ENCODE measurements around the gene LZTR1. TPM values are rescaled to one million over a fixed set of nuclear protein-coding genes. Genes with fewer than 3 reads are reported as not detected.
"Not testable (repeated sequence)": the region's sequence is repeated elsewhere in the genome, so short reads cannot be mapped to it uniquely, and the experiment has no call there.

The LZTR1 gene
- polyA plus RNA-seq, 2 donors, result 21.1 to 39.0 TPM

- 79 to 84% methylated on average over 18 of the region's 18 CpGs for WGBS, 2 donors
- no peaks in the 10 kb centered on the region for H3K27me3 ChIP-seq (ENCODE audit: control insufficient read depth in 1 of 2, insufficient read depth in 2 of 2, low read length in 2 of 2)
- no peak overlapping the region for H3K27ac ChIP-seq (ENCODE audit: low read depth in 2 of 2, low read length in 1 of 2)
- no peaks in the 10 kb centered on the region for H3K36me3 ChIP-seq (ENCODE audit: control insufficient read depth in 2 of 2, insufficient read depth in 2 of 2, low read length in 1 of 2)
- H3K4me1 ChIP-seq (ENCODE audit: control insufficient read depth in 2 of 2, insufficient read depth in 2 of 2, low read length in 1 of 2), result peaks cover 3 to 19% of the 10 kb centered on the region in 2 donors
- H3K9me3 ChIP-seq (ENCODE audit: control insufficient read depth in 2 of 2, insufficient read depth in 1 of 2, low read depth in 1 of 2, low read length in 1 of 2), result no peaks in the 10 kb centered on the region
- peak overlapping the region; percentile 36 for H3K4me3 ChIP-seq (ENCODE audit: low read depth in 1 of 2, low read length in 2 of 2)
These were observed 49.5 kb downstream of the LZTR1 start for GRCh38 chr22:21031545-21032036.

DNA sequence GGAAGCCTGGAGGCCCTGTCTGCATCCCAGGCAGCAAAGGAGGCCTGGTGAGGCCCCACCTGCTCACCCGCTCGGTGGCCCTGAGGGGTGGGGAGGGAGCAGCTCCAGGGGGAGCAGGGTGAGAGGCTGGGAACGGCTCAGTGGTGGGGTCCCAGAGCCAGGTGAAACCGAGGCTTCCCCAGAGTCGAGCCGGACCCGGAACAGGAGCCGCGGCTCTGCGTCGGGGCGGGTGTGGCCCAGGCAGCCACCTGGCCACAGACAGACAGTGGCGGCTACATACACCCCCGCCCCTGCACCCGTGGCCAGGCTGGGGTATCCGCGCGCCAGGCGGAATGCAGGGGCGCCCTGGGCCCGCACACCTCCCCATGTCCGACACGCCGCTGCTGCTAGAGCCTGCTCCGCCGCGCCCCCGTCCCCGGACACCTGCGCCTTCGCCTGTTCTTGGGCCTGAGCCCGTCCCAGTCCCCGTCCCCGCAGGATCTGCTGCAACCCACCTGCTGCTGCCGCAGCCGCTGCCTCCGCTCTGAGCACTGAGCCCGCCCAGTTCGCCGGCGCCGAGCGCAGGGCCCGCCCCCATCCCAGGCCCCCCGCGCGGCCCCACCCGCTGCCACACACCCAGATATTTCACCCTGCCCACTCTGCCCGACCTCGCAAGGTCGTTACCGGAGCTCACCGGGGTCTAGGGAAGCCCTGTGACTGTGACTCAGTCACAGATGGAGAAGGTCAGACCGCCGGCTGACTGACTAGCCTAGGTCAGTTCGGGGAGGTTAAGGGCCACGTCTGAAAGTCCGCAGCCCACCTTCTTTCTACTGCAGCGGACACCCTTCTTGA, 50.2 kb downstream of the LZTR1 start, which contains the start of gene SLC7A4:
Gene SLC7A4 (minus strand): TSS at position 525 of the 831 bp plus-strand sequence. CDS start 749 bp downstream, outside the sequence.
- 8 to 9% methylated on average over 41 to 59 of the region's 59 CpGs for WGBS, 2 donors
- H3K27me3 ChIP-seq (ENCODE audit: control insufficient read depth in 1 of 2, insufficient read depth in 2 of 2, low read length in 2 of 2), result no peaks in the 10 kb centered on the region
- no peak within 1 kb of the TSS for H3K27ac ChIP-seq (ENCODE audit: low read depth in 2 of 2, low read length in 1 of 2)
- H3K36me3 ChIP-seq (ENCODE audit: control insufficient read depth in 2 of 2, insufficient read depth in 2 of 2, low read length in 1 of 2), result no peaks in the 10 kb centered on the region
- peaks cover 3 to 16% of the 10 kb centered on the region in 2 donors for H3K4me1 ChIP-seq (ENCODE audit: control insufficient read depth in 2 of 2, insufficient read depth in 2 of 2, low read length in 1 of 2)
- no peaks in the 10 kb centered on the region for H3K9me3 ChIP-seq (ENCODE audit: control insufficient read depth in 2 of 2, insufficient read depth in 1 of 2, low read depth in 1 of 2, low read length in 1 of 2)
- H3K4me3 ChIP-seq (ENCODE audit: low read depth in 1 of 2, low read length in 2 of 2), result peak within 1 kb of the TSS; percentile 36

DNA sequence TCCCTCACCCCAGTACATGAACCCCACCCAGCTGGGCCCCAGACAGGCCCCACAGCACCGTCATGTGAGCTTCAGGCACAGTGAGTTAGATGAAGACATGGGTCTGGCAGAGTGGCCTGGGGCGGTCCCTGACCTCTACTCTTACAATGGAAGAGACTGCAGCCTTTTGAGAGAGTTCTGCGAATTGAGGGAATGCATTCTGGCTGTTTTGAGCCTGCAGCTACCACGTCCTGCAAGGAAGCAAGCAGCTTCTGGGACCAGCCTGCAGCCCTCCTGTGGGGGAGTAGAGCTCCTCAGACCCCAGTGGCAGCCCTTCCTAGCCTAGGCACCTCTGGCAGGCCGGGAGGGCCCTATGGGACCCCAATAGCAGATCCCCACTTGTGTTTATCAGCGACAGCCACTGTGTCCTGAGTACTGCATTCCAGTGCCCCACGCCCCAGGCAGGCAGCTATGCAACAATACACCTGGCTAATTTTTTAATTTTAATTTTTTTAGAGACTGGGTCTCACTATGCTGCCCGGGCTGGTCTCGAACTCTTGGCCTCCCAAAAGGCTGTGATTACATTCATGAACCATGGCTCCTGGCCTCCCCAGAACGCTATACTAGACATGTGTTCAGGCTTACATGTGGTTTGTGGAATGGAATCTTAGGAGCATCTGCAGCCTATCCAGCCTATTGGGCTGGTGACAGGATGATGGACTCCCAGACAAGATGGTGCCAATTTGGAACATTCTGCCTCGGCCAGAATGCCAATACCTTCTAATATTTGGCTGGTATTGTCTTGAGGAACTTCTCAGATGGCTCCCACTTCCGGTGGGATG, 51.0 kb downstream of the LZTR1 start:
- H3K4me3 ChIP-seq (ENCODE audit: low read depth in 1 of 2, low read length in 2 of 2), result no peak overlapping the region
- peaks cover 3 to 9% of the 10 kb centered on the region in 2 donors for H3K4me1 ChIP-seq (ENCODE audit: control insufficient read depth in 2 of 2, insufficient read depth in 2 of 2, low read length in 1 of 2)
- no peaks in the 10 kb centered on the region for H3K27me3 ChIP-seq (ENCODE audit: control insufficient read depth in 1 of 2, insufficient read depth in 2 of 2, low read length in 2 of 2)
- no peaks in the 10 kb centered on the region for H3K36me3 ChIP-seq (ENCODE audit: control insufficient read depth in 2 of 2, insufficient read depth in 2 of 2, low read length in 1 of 2)
- H3K9me3 ChIP-seq (ENCODE audit: control insufficient read depth in 2 of 2, insufficient read depth in 1 of 2, low read depth in 1 of 2, low read length in 1 of 2), result no peaks in the 10 kb centered on the region
- H3K27ac ChIP-seq (ENCODE audit: low read depth in 2 of 2, low read length in 1 of 2), result no peak overlapping the region
- WGBS, 2 donors, result 83 to 87% methylated on average over 12 of the region's 12 CpGs

DNA sequence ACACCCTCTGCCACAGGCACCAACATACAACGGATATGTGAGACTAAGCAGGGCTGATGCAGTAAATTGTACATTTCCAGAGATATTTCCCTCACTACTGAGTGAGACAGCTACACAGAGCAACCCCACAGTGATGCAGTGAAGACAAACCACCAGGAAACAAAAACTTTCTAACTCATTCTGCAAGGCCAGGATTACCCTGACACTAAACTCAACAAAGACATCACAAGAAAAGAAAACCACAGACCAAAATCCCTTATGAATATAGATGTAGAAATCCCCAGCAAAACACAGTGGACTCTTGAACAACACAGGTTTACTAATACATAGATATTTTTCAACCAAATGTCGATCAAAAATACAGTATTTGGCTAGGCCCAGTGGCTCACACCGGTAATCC, 51.8 kb downstream of the LZTR1 start:
- peaks cover 3 to 9% of the 10 kb centered on the region in 2 donors for H3K4me1 ChIP-seq (ENCODE audit: control insufficient read depth in 2 of 2, insufficient read depth in 2 of 2, low read length in 1 of 2)
- H3K9me3 ChIP-seq (ENCODE audit: control insufficient read depth in 2 of 2, insufficient read depth in 1 of 2, low read depth in 1 of 2, low read length in 1 of 2), result no peaks in the 10 kb centered on the region
- H3K4me3 ChIP-seq (ENCODE audit: low read depth in 1 of 2, low read length in 2 of 2), result no peak overlapping the region
- no peaks in the 10 kb centered on the region for H3K36me3 ChIP-seq (ENCODE audit: control insufficient read depth in 2 of 2, insufficient read depth in 2 of 2, low read length in 1 of 2)
- H3K27me3 ChIP-seq (ENCODE audit: control insufficient read depth in 1 of 2, insufficient read depth in 2 of 2, low read length in 2 of 2), result no peaks in the 10 kb centered on the region
- no peak overlapping the region for H3K27ac ChIP-seq (ENCODE audit: low read depth in 2 of 2, low read length in 1 of 2)
- 70 to 79% methylated on average over 3 of the region's 3 CpGs for WGBS, 2 donors

- Histone ChIP-seq H3K4me3 (ENCODE audit: low read depth in 1 of 2, low read length in 2 of 2) (no peak overlapping the region), H3K36me3 (ENCODE audit: control insufficient read depth in 2 of 2, insufficient read depth in 2 of 2, low read length in 1 of 2) (no peaks in the 10 kb centered on the region), H3K27ac (ENCODE audit: low read depth in 2 of 2, low read length in 1 of 2) (no peak overlapping the region), H3K4me1 (ENCODE audit: control insufficient read depth in 2 of 2, insufficient read depth in 2 of 2, low read length in 1 of 2) (peaks cover 3 to 9% of the 10 kb centered on the region in 2 donors), H3K27me3 (ENCODE audit: control insufficient read depth in 1 of 2, insufficient read depth in 2 of 2, low read length in 2 of 2) (no peaks in the 10 kb centered on the region), H3K9me3 (ENCODE audit: control insufficient read depth in 2 of 2, insufficient read depth in 1 of 2, low read depth in 1 of 2, low read length in 1 of 2) (no peaks in the 10 kb centered on the region)
- 86 to 87% methylated on average over 3 of the region's 3 CpGs for WGBS, 2 donors
These were observed 52.9 kb downstream of the LZTR1 start for GRCh38 chr22:21034989-21035388.

- peaks cover 0 to 6% of the 10 kb centered on the region in 2 donors for H3K4me1 ChIP-seq (ENCODE audit: control insufficient read depth in 2 of 2, insufficient read depth in 2 of 2, low read length in 1 of 2)
- no peak overlapping the region for H3K4me3 ChIP-seq (ENCODE audit: low read depth in 1 of 2, low read length in 2 of 2)
- H3K9me3 ChIP-seq (ENCODE audit: control insufficient read depth in 2 of 2, insufficient read depth in 1 of 2, low read depth in 1 of 2, low read length in 1 of 2), result no peaks in the 10 kb centered on the region
- 44 to 51% methylated on average over 2 of the region's 2 CpGs for WGBS, 2 donors
- no peaks in the 10 kb centered on the region for H3K27me3 ChIP-seq (ENCODE audit: control insufficient read depth in 1 of 2, insufficient read depth in 2 of 2, low read length in 2 of 2)
- no peak overlapping the region for H3K27ac ChIP-seq (ENCODE audit: low read depth in 2 of 2, low read length in 1 of 2)
- H3K36me3 ChIP-seq (ENCODE audit: control insufficient read depth in 2 of 2, insufficient read depth in 2 of 2, low read length in 1 of 2), result no peaks in the 10 kb centered on the region
These were observed 56.3 kb downstream of the LZTR1 start for GRCh38 chr22:21038405-21038804.

DNA sequence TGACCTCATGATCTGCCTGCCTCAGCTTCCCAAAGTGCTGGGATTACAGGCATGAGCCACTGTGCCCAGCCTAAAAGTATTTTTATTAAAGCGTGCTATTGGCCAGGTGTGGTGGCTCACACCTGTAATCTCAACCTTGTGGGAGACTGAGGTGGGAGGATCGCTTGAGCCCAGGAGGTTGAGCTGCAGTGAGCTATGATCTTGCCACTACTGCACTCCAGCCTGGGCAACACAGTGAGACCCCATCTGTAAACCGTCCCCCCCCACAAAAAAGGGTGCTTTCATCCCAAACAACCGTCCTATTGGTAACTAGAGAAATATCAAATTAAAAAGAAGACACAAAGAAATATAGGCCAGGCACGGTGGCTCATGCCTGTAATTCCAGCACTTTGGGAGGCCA, 57.1 kb downstream of the LZTR1 start:
- not testable (repeated sequence) for H3K4me1 ChIP-seq (ENCODE audit: control insufficient read depth in 2 of 2, insufficient read depth in 2 of 2, low read length in 1 of 2); H3K4me3 ChIP-seq (ENCODE audit: low read depth in 1 of 2, low read length in 2 of 2); H3K9me3 ChIP-seq (ENCODE audit: control insufficient read depth in 2 of 2, insufficient read depth in 1 of 2, low read depth in 1 of 2, low read length in 1 of 2); H3K36me3 ChIP-seq (ENCODE audit: control insufficient read depth in 2 of 2, insufficient read depth in 2 of 2, low read length in 1 of 2); H3K27me3 ChIP-seq (ENCODE audit: control insufficient read depth in 1 of 2, insufficient read depth in 2 of 2, low read length in 2 of 2); H3K27ac ChIP-seq (ENCODE audit: low read depth in 2 of 2, low read length in 1 of 2)
- 90 to 92% methylated on average over 5 of the region's 5 CpGs for WGBS, 2 donors

GRCh38 chr22:21041937-21042336, 59.8 kb downstream of the LZTR1 start:
- Histone ChIP-seq H3K4me3 (ENCODE audit: low read depth in 1 of 2, low read length in 2 of 2) (no peak overlapping the region), H3K27ac (ENCODE audit: low read depth in 2 of 2, low read length in 1 of 2) (peak overlapping the region in 1 of 2 donors; percentile 61), H3K27me3 (ENCODE audit: control insufficient read depth in 1 of 2, insufficient read depth in 2 of 2, low read length in 2 of 2) (no peaks in the 10 kb centered on the region), H3K9me3 (ENCODE audit: control insufficient read depth in 2 of 2, insufficient read depth in 1 of 2, low read depth in 1 of 2, low read length in 1 of 2) (no peaks in the 10 kb centered on the region), H3K4me1 (ENCODE audit: control insufficient read depth in 2 of 2, insufficient read depth in 2 of 2, low read length in 1 of 2) (peaks cover 2 to 21% of the 10 kb centered on the region in 2 donors), H3K36me3 (ENCODE audit: control insufficient read depth in 2 of 2, insufficient read depth in 2 of 2, low read length in 1 of 2) (no peaks in the 10 kb centered on the region)
- WGBS, 2 donors, result 65 to 72% methylated on average over 4 of the region's 4 CpGs

DNA sequence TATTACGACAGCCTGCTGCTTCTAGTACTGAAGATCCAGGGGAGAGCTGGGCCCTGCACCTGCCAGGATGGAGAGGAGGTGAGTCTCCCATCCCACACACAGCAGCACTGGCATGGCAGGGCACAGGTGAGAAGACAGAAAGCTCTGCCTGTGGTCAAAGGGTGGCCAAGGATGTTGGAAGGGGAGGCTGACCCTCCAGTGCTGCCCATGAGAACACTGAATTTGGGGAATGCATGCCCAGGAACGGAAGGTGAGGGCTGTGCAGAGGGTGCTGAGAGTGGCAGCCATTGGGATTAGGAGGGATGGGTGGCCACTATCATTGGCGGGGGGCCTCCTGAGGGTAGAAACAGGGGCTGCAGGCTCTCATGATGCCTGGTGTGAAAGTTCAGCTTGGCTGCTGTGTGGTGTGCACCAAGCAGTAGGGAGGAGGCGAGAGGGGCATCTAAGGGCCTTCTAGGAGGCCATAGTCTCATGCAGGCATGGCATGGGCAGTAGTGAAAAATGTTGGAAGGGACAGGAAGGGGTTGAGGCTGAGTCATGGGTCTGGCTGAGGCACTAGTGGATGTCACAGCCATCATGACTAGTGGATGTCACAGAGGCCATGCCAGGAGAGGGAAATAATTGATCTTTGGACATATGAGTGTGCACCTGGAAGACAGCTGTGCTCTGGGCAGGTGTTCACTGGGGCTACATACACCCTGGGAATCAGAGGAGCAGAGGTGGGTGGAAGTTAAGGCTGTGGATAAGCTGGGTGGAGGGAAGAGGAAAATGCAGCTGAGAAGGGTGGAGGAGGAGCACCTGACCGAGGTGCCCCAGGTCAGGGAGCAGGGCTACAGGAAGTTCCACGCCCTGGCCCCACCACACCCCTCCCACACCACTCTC, 61.1 kb downstream of the LZTR1 start:
- Histone ChIP-seq H3K27me3 (ENCODE audit: control insufficient read depth in 1 of 2, insufficient read depth in 2 of 2, low read length in 2 of 2) (no peaks in the 10 kb centered on the region), H3K27ac (ENCODE audit: low read depth in 2 of 2, low read length in 1 of 2) (peak overlapping the region; percentile 11 to 86), H3K9me3 (ENCODE audit: control insufficient read depth in 2 of 2, insufficient read depth in 1 of 2, low read depth in 1 of 2, low read length in 1 of 2) (peaks cover 0 to 3% of the 10 kb centered on the region in 2 donors), H3K4me3 (ENCODE audit: low read depth in 1 of 2, low read length in 2 of 2) (no peak overlapping the region), H3K36me3 (ENCODE audit: control insufficient read depth in 2 of 2, insufficient read depth in 2 of 2, low read length in 1 of 2) (no peaks in the 10 kb centered on the region), H3K4me1 (ENCODE audit: control insufficient read depth in 2 of 2, insufficient read depth in 2 of 2, low read length in 1 of 2) (peaks cover 2 to 21% of the 10 kb centered on the region in 2 donors)
- WGBS, 2 donors, result 81 to 91% methylated on average over 4 to 6 of the region's 6 CpGs
